Measurements from ENCODE around the gene OR5F1. TPM values are rescaled to one million over a fixed set of nuclear protein-coding genes. Genes with fewer than 3 reads are reported as not detected.

OR5F1 gene
- total and polyA plus RNA-seq, 12 donors, result not detected

DNA sequence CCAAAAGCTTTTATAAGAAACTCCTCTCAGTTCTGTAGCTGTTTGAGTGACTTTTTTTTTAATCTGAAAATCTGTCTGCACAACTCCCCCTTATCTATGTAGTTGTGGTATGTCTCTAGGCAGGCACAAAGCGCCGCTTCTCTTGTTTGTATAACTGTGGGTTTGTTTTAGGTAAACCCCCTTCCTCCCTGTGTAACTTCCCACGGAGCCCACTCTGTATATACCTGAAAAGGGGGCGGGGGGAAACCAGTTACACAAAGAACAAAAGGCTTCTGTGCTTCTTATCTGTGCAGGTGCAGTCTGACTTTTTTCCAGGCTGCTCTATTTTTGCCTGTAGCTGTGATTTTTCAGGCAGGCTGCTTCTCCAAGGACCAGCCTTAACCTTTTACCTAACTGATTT, 37.9 kb downstream of the OR5F1 start:
- Histone ChIP-seq H3K4me3 (no peak overlapping the region), H3K9me3 (replicated peaks in 1 of 3) (no peaks in the 10 kb centered on the region), H3K27me3 (no peaks in the 10 kb centered on the region), H3K27ac (no peak overlapping the region), H3K36me3 (replicated peaks in 1 of 2) (no peaks in the 10 kb centered on the region), H3K4me1 (replicated peaks in 1 of 2) (no peaks in the 10 kb centered on the region)
- intact Hi-C loops (cut with DNase I), result no loop called here
- WGBS, 4 donors, result 66 to 76% (median 68%) methylated on average over 4 of the region's 4 CpGs
- TF ChIP-seq, protein P1, sequence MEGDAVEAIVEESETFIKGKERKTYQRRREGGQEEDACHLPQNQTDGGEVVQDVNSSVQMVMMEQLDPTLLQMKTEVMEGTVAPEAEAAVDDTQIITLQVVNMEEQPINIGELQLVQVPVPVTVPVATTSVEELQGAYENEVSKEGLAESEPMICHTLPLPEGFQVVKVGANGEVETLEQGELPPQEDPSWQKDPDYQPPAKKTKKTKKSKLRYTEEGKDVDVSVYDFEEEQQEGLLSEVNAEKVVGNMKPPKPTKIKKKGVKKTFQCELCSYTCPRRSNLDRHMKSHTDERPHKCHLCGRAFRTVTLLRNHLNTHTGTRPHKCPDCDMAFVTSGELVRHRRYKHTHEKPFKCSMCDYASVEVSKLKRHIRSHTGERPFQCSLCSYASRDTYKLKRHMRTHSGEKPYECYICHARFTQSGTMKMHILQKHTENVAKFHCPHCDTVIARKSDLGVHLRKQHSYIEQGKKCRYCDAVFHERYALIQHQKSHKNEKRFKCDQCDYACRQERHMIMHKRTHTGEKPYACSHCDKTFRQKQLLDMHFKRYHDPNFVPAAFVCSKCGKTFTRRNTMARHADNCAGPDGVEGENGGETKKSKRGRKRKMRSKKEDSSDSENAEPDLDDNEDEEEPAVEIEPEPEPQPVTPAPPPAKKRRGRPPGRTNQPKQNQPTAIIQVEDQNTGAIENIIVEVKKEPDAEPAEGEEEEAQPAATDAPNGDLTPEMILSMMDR (IDR thresholded peaks at IDR 0.05), result no peak
- no peak for TF ChIP-seq POLR2A (IDR thresholded peaks at IDR 0.05)
- no peak for DNase-seq

DNA sequence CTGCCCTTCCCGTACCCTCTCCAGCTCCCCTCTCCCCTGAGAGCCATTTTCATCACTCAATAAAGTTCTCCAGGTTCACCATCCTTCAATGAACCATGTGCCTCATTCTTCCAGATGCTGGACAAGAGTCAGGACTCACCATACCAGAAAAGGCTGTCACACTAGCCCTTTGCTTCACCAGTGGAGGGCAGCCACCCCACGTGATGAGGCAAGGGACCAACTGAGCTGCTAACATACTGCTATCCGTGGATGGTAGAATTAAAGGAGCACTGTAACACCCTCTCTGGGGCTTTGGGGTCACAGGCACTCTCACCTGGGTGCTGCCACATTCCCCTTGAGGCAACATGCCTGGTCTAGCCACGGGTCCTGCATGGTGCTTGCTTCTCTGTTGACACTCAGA, 45.1 kb downstream of the OR5F1 start:
- Histone ChIP-seq H3K9me3 (replicated peaks in 1 of 3) (no peaks in the 10 kb centered on the region), H3K4me1 (replicated peaks in 1 of 2) (no peaks in the 10 kb centered on the region), H3K27me3 (no peaks in the 10 kb centered on the region), H3K27ac (no peak overlapping the region), H3K4me3 (no peak overlapping the region), H3K36me3 (replicated peaks in 1 of 2) (no peaks in the 10 kb centered on the region)
- 59 to 75% (median 63%) methylated on average over 3 to 4 of the region's 4 CpGs for WGBS, 4 donors
- no peak for DNase-seq
- TF ChIP-seq, protein P1 (IDR thresholded peaks at IDR 0.05), result no peak
- TF ChIP-seq POLR2A (IDR thresholded peaks at IDR 0.05), result no peak
- intact Hi-C loops (cut with DNase I), result loop anchor here in 1 of 2 donors (10.0 kb wide), 1 partner anchor 835 kb away; no protein-coding TSS in a partner anchor

Other genes starting within 250 kb of the OR5F1 start
- gene OR5D13, start 221.2 kb downstream of the OR5F1 start, total RNA-seq, result not detected
- not detected for gene OR5D13, start 221.2 kb downstream of the OR5F1 start, polyA plus RNA-seq
- gene OR5D14, start 199.1 kb downstream of the OR5F1 start, total RNA-seq, result not detected
- not detected for gene OR5D14, start 199.1 kb downstream of the OR5F1 start, polyA plus RNA-seq
- not detected for gene OR5L1, start 183.3 kb downstream of the OR5F1 start, total RNA-seq
- gene OR5L1, start 183.3 kb downstream of the OR5F1 start, polyA plus RNA-seq, result not detected
- gene OR5D18, start 175.0 kb downstream of the OR5F1 start, total RNA-seq, result not detected
- gene OR5D18, start 175.0 kb downstream of the OR5F1 start, polyA plus RNA-seq, result not detected
- not detected for gene OR5L2, start 167.4 kb downstream of the OR5F1 start, total RNA-seq
- gene OR5L2, start 167.4 kb downstream of the OR5F1 start, polyA plus RNA-seq, result not detected
- not detected for gene OR5D16, start 155.9 kb downstream of the OR5F1 start, total RNA-seq
- not detected for gene OR5D16, start 155.9 kb downstream of the OR5F1 start, polyA plus RNA-seq
- gene TRIM51, start 111.3 kb downstream of the OR5F1 start, total RNA-seq, result not detected
- not detected for gene TRIM51, start 111.3 kb downstream of the OR5F1 start, polyA plus RNA-seq
- gene OR5W2, start 80.0 kb downstream of the OR5F1 start, total RNA-seq, result not detected
- not detected for gene OR5W2, start 80.0 kb downstream of the OR5F1 start, polyA plus RNA-seq
- not detected for gene OR5I1, start 58.2 kb downstream of the OR5F1 start, total RNA-seq
- not detected for gene OR5I1, start 58.2 kb downstream of the OR5F1 start, polyA plus RNA-seq
- gene OR10AG1, start 24.7 kb downstream of the OR5F1 start, total RNA-seq, result not detected
- not detected for gene OR10AG1, start 24.7 kb downstream of the OR5F1 start, polyA plus RNA-seq
- not detected for gene OR5AS1, start 33.0 kb upstream of the OR5F1 start, total RNA-seq
- not detected for gene OR5AS1, start 33.0 kb upstream of the OR5F1 start, polyA plus RNA-seq
- gene OR8I2, start 98.7 kb upstream of the OR5F1 start, total RNA-seq, result not detected
- gene OR8I2, start 98.7 kb upstream of the OR5F1 start, polyA plus RNA-seq, result not detected
- gene OR8H2, start 109.1 kb upstream of the OR5F1 start, total RNA-seq, result not detected
- gene OR8H2, start 109.1 kb upstream of the OR5F1 start, polyA plus RNA-seq, result not detected
- gene OR8H3, start 127.7 kb upstream of the OR5F1 start, total RNA-seq, result not detected
- gene OR8H3, start 127.7 kb upstream of the OR5F1 start, polyA plus RNA-seq, result not detected
- gene OR8J3, start 145.6 kb upstream of the OR5F1 start, total RNA-seq, result not detected
- gene OR8J3, start 145.6 kb upstream of the OR5F1 start, polyA plus RNA-seq, result not detected
- gene OR8K5, start 165.7 kb upstream of the OR5F1 start, total RNA-seq, result not detected
- gene OR8K5, start 165.7 kb upstream of the OR5F1 start, polyA plus RNA-seq, result not detected
- gene OR5J2, start 182.0 kb upstream of the OR5F1 start, total RNA-seq, result not detected
- gene OR5J2, start 182.0 kb upstream of the OR5F1 start, polyA plus RNA-seq, result not detected
- not detected for gene OR5T2, start 239.6 kb upstream of the OR5F1 start, total RNA-seq
- gene OR5T2, start 239.6 kb upstream of the OR5F1 start, polyA plus RNA-seq, result not detected

Data from adrenal gland (tissue), 12 donors.